K562 (cell line): ENCODE data around the gene SCYGR2. TPM values are rescaled to one million over a fixed set of nuclear protein-coding genes. Genes with fewer than 3 reads are reported as not detected.

Source experiments
- MAFF ChIP-seq: IDR thresholded peaks from 2 replicates; pipeline ENCODE4 v1.6.1; 2012; ENCODE audit warnings: low read length, improper control_type of control experiment
- MAX ChIP-seq: sonication (generic); formaldehyde crosslinking; IDR thresholded peaks from 2 replicates; pipeline ENCODE4 v1.9.0; 2022; ENCODE audit warnings: mild to moderate bottlenecking, missing genetic modification reagents
- MGA ChIP-seq: fragments of 450-650 bp; IDR thresholded peaks from 2 replicates; pipeline ENCODE4 v1.6.1; 2016; ENCODE audit warnings: mild to moderate bottlenecking, moderate library complexity
- SAP30 ChIP-seq: fragments of 200-600 bp; sonication (generic); IDR thresholded peaks from 2 replicates; pipeline ENCODE4 v1.6.1; 2012; ENCODE audit warnings: borderline replicate concordance, low read depth, mild to moderate bottlenecking, moderate library complexity, low read length, control low read depth, inconsistent platforms; ENCODE audit not compliant: insufficient read depth, poor library complexity, severe bottlenecking
- polyA plus RNA-seq, 8 experiments: library from polyadenylated mRNA; depleted of rRNA in 4 of 8; stranded (reverse) in 5 of 8; unstranded in 3 of 8; fragments of >200 nt; fragmentation: Nextera tagmentation in 2 of 8; fragmentation: Illumina TruSeq in 1 of 8; extraction: Ambion mirVana in 2 of 8; extraction: Trizol in 1 of 8; gene quantifications; 2 replicates each; pipeline versions ENCODE4 v1.2.1 to v1.2.3, GENCODE V29; 2011 to 2014; ENCODE audit warnings: inconsistent platforms in 1 of 8, missing spikeins in 1 of 8
- total RNA-seq, 7 experiments: library from RNA; depleted of rRNA in 6 of 7; stranded (reverse); fragments of >200 nt in 6 of 7; fragmentation: Illumina TruSeq in 2 of 7; extraction: Trizol in 2 of 7; gene quantifications; 2 replicates each; pipeline versions ENCODE4 v1.2.1 to v1.2.3, GENCODE V29; 2011 to 2021; ENCODE audit warnings: low replicate concordance in 1 of 7

The SCYGR2 gene
- total and polyA plus RNA-seq, 9 of the 15 experiments (the other 6 are each of a cell fraction or from before 2014, with no cell fraction given): not detected

DNA sequence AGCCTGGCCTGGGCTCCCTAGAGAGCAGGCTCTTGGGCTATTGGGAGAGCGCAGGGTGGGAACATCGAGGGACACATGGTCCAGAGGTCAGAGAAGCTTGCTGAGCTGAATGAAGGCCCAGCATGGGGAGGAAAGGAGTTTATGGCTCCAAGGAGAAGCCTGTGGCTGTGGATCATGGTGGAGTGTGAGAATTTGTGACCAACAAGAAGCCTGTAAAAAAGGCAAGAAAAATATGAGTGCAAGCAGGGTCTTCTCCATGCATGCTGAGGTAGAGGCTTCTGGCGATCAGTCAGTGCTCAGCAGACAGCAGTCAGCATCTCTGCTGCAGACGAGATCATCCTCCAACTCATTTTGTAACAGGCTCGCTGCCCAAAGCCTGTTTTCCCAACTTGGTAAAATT is 17.2 kb downstream of the SCYGR2 start (continued):
- TF ChIP-seq MGA (no peak), MAX (no peak), SAP30 (no peak), MAFF (no peak)
